Stimulated activated CD4-positive, alpha-beta T cell treated with anti-CD3 and anti-CD28 coated beads, Interleukin-12 subunit alpha, Interleukin-12 subunit beta, amount 100 ng/mL, for 48 hours (primary cell): ENCODE results near the gene ZAR1.
"Not testable (repeated sequence)": the region's sequence is repeated elsewhere in the genome, so short reads cannot be mapped to it uniquely, and the experiment has no call there.

Experiments
- DNase-seq, 3 donors: peaks; one replicate each; pipeline ENCODE4 v3.0.0-alpha.2; 2020; ENCODE audit warnings: low read depth in 2 of 3, low spot score in 1 of 3

Gene ZAR1

GRCh38 chr4:48490012-48490679 is at the start of gene ZAR1:
ZAR1 (plus strand) TSS chr4:48490252; CDS start chr4:48490292, 40 bp downstream.
- DNase-seq: no peak

GRCh38 chr4:48440914-48441313 is 49.1 kb upstream of the ZAR1 start:
- not testable (repeated sequence) for DNase-seq

GRCh38 chr4:48445704-48446103 is 44.3 kb upstream of the ZAR1 start:
- DNase-seq: no peak

DNA sequence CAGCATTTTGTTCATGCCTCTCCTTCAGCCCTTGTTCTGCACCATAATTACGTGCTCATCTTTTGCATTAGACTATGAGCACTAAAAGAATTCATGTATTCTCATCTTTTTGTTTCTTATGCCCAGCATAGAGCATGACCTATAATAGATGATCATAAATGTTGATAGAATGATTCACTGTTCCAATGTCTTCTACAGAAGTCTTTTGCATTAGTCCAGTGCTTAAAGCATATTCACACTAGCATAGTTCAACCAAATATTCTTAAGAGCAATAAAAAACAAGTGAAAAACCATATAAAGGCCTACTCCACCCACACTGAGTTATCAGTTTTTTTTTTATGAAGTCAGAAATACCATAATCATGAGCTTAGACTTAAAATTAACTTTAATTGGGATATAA is 43.4 kb upstream of the ZAR1 start:
- DNase-seq: no peak

DNA sequence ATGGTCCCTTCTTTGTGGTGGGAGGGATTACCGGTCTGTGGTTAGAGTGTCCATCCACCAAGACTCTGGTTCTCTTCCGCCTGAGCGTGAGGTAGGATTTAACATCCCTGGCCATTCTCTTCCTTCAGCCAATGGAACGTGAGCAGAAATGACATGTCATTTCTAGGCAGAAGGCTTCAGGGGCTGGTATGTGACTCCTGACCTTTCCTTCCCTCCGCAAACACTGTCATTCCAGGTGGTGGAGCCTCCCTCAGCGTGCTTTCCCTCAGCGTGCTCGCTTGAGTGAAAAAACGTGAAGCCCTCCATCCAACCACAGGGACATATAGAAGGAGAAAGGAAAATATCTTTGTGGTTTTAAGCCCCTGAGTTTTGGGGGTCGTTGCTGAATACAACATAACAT is 40.9 kb upstream of the ZAR1 start:
- no peak for DNase-seq

GRCh38 chr4:48450740-48451139 is 39.3 kb upstream of the ZAR1 start:
- no peak for DNase-seq

- not testable (repeated sequence) for DNase-seq
Measured at GRCh38 chr4:48451656-48452055, 38.4 kb upstream of the ZAR1 start.

DNA sequence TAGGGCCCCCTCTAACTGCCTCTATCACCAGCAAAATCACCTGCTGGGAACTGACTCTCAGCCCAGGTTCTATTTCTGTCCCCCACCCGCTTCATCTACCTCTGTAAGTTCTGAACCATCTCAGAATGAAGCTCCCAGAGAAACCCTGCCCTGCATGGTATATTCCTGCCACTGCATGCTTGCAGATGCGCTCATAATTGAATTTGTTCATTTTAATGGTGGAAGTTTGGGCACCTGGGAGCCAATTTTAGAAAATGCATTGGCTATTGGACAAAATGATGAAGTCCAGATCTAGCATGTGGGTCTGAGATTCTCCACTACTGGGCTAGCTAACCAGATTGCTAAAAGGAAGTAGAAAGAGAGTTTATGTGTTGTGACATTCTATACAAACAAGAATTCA is 35.5 kb upstream of the ZAR1 start:
- no peak for DNase-seq

DNA sequence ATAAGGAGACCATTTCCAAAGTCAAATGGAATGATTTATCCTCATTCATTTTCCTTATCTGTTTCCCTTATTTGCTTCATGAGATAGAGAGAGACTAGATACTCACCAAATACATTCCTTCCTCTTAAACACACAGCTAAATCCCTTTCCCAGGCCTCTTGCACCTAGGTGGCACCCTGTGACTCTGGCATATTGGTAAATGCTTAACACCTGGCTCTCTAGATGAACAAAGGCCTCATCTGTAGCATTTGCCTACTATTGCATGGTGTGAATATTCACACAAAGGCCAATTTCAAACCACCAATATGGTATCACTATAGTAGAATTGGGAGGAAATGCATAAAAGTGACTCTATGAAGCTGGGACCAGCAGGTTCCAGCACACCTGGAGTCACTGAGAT is 29.1 kb upstream of the ZAR1 start:
- DNase-seq: no peak

- DNase-seq: no peak
Measured at GRCh38 chr4:48462363-48462762, 27.7 kb upstream of the ZAR1 start.

DNA sequence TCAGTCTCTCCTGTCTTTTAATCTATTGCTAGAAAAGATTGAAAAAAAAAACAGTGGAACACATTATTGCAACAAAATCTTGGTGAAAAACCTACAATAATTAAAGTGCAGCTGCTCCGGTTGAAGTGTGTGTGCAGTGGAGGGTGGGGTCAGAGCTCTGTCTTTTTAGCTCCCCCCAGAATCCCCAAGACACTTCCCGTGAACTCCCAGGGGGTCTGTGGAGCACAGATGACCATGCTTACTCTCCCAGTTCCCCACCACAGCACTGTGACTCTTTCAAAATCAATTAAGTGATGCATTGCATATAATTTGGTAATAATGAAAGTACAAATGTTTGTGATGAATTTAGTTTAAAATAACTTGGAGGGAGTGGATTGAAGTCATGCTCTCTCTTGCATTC is 22.6 kb upstream of the ZAR1 start:
- DNase-seq: no peak

GRCh38 chr4:48467891-48468290 is 22.2 kb upstream of the ZAR1 start:
- no peak for DNase-seq

DNA sequence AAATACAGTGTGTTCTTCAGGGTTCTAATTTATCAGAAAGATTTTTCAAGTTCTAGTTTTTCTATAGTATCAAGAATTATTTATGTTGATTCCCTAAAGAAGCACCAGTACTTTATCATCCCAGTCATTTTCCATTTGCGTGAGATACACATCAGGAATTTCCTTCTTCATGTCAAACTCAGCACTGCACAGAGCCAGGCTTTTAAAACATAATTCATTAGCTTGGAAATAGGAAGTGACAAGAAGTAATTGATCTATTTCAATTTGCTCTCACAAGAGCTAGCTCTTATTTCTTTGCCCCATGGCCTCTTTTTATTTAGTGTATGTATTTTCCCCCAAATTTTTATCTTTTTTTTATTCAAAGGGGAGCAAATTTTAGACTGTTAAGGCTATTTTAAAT is 19.9 kb upstream of the ZAR1 start:
- DNase-seq: no peak

GRCh38 chr4:48470570-48470969 is 19.5 kb upstream of the ZAR1 start:
- no peak for DNase-seq

GRCh38 chr4:48472794-48473193 is 17.3 kb upstream of the ZAR1 start:
- no peak for DNase-seq

DNA sequence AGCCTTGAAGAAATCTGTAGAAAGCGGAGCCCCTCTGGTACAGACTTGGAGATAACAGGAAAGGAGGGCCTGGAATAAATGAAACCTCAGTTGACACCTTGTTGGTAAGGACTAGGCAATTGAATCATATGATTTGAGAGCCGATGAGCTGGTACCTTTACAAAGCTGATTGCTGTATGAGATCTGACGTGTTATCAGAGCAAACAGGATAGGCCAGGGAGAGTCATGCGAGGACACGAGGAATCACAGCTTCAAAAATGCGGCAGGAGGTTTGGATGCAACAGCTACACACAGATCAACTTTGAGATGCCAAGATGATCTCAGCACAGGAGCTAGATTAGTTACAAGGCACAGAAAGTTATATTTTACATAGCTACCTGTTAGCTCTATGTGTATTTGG is 14.3 kb upstream of the ZAR1 start:
- DNase-seq: no peak

DNA sequence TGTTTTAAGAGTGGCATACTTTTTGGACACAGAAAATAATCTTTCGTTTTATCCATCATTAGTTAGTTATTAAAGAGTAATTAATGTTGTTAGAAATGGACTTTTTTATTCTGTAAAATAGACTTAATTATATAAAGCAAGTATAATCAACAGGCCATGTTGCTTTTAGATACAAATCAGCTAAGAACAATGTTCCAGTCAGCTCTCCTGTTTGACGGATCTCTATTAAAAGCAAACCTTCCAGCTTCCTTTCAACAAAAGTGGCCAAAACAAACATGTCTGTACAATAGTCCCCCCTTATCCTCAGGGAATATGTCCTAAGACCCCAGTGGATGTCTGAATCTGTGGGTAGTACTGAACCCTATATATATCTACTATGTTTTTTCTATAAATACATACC is 11.8 kb upstream of the ZAR1 start:
- DNase-seq: no peak

DNA sequence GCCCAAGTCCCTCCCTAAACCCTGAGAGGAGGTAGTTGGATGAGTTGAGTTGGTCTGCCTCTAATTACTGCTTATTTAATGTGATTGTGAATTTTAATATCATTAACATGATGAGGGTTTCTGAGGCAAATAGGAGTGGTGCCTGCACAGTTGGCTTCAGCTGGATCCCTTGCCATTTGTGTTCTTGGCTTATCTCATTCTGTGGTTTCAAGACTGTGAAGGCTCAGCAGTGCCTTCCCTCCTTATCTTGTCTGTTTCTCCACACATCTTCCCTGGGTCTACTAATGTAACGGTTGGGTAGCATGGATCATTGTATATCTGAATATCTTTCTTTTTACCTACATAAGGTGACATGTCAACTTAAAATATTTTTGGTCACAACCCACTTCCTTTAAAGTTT is 8.5 kb upstream of the ZAR1 start:
- no peak for DNase-seq

GRCh38 chr4:48483006-48483776 is 6.9 kb upstream of the ZAR1 start, which contains the start of gene SLC10A4:
SLC10A4 (plus strand) TSS chr4:48483343; CDS start chr4:48483562, 219 bp downstream.
- DNase-seq: no peak

- DNase-seq: no peak
Measured at GRCh38 chr4:48483777-48484493, 6.1 kb upstream of the ZAR1 start.

DNA sequence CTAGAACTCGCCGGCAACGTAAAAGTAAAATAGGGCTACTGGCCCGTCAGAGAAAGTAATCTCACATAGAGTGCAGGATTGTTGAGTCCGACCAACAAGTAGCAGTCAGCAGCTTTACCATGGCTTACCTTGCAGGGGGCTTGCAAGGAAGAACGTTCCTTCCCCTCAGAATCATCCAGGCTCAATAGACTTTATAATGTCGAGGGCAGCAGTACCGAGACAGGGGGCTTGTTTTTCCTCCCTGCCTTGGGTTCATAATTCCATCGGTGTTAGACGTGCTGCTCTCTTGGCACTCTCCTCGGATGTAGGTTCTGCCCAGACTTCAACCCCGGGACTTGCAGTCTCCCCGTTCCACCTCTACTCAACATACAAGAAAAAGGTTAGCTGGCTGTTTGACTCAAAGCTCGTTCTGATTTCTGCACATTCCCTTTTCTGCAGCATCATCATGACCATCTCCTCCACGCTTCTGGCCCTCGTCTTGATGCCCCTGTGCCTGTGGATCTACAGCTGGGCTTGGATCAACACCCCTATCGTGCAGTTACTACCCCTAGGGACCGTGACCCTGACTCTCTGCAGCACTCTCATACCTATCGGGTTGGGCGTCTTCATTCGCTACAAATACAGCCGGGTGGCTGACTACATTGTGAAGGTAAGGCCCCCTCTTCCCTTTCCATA is 5.4 kb upstream of the ZAR1 start:
- DNase-seq: no peak

DNA sequence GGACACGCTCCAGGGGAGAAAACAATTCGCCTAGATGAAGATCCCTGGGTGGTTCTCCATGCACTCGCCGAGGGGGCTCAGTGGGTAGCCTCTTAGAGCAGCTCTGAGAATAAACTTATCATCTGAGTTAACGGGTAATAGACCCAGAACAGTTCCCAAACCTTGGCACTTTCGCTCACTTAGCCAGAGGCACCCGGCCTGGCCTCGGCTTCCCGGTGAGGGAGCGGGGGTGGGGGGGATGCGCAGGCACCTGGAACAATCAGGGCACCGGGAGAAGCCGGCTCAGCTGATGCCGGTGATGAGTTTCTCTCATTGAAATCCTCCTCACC is 405 bp upstream of the ZAR1 start:
- no peak for DNase-seq
